GM21717 (cell line): Measurements from ENCODE around the gene IL17RD.

Experiments used
- ATAC-seq: cut with Tn5 transposase; IDR thresholded peaks from one replicate; pipeline ENCODE4 v1.9.1; 2021; ENCODE audit warnings: mild to moderate bottlenecking, moderate library complexity; ENCODE audit not compliant: unreplicated experiment

IL17RD gene

GRCh38 chr3:57131210-57131588 is 34.0 kb downstream of the IL17RD start:
- no peak for ATAC-seq

GRCh38 chr3:57130571-57131209 is 34.5 kb downstream of the IL17RD start:
- ATAC-seq = no peak

- ATAC-seq = no peak
Measured at GRCh38 chr3:57128826-57129667, 36.1 kb downstream of the IL17RD start.

- no peak for ATAC-seq
Measured at GRCh38 chr3:57127891-57128518, 37.1 kb downstream of the IL17RD start.

- ATAC-seq = no peak
Measured at GRCh38 chr3:57126244-57126643, 38.9 kb downstream of the IL17RD start.

- no peak for ATAC-seq
Measured at GRCh38 chr3:57120451-57121174, 44.5 kb downstream of the IL17RD start.

- no peak for ATAC-seq
Measured at GRCh38 chr3:57120040-57120439, 45.1 kb downstream of the IL17RD start.

- no peak for ATAC-seq
Measured at GRCh38 chr3:57118254-57118653, 46.9 kb downstream of the IL17RD start.

GRCh38 chr3:57116501-57116900 is 48.7 kb downstream of the IL17RD start:
- ATAC-seq = no peak

- ATAC-seq = no peak
Measured at GRCh38 chr3:57112206-57112605, 52.9 kb downstream of the IL17RD start.

- no peak for ATAC-seq
Measured at GRCh38 chr3:57110798-57111197, 54.4 kb downstream of the IL17RD start.

GRCh38 chr3:57110214-57110613 is 54.9 kb downstream of the IL17RD start:
- no peak for ATAC-seq

GRCh38 chr3:57109437-57110199 is 55.5 kb downstream of the IL17RD start:
- ATAC-seq = no peak

GRCh38 chr3:57108684-57109083 is 56.5 kb downstream of the IL17RD start:
- ATAC-seq = no peak

- ATAC-seq = no peak
Measured at GRCh38 chr3:57105585-57105984, 59.6 kb downstream of the IL17RD start.

- ATAC-seq = no peak
Measured at GRCh38 chr3:57100046-57100695, 65.0 kb downstream of the IL17RD start.

GRCh38 chr3:57098418-57099310 is 66.5 kb downstream of the IL17RD start:
- ATAC-seq = no peak

- no peak for ATAC-seq
Measured at GRCh38 chr3:57097536-57097935, 67.6 kb downstream of the IL17RD start.

GRCh38 chr3:57095363-57095762 is 69.8 kb downstream of the IL17RD start:
- no peak for ATAC-seq
